ENCODE data around the gene RGS17.
"Not testable (repeated sequence)": the region's sequence is repeated elsewhere in the genome, so short reads cannot be mapped to it uniquely, and the experiment has no call there.

DNA sequence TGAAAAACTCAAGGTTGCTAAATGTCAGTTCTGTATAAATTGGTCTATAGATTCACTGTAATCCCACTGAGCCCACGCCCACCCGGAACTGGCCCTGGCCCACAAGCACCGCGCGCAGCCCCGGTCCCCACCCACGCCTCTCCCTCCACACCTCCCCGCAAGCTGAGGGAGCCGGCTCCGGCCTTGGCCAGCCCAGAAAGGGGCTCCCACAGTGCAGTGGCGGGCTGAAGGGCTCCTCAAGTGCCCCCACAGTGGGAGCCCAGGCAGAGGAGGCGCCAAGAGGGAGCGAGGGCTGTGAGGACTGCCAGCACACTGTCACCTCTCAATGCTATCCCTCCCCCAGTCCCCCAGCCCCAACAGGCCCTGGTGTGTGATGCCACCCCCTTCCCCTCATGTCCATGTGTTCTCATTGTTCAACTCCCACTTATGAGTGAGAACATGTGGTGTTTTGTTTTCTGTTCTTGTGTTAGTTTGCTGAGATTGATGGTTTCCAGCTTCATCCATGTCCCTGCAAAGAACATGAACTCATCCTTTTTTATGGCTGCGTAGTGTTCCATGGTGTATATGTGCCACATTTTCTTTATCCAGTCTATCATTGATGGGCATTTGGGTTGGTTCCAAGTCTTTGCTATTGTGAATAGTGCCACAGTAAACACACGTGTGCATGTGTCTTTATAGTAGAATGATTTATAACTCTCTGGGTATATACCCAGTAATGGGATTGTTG, 164.8 kb downstream of the RGS17 start:
- TF ChIP-seq CTCF (IDR thresholded peaks at IDR 0.05); POLR2A (IDR thresholded peaks at IDR 0.05); POLR2AphosphoS5 (IDR thresholded peaks at IDR 0.05); EP300 (IDR thresholded peaks at IDR 0.05; ENCODE audit: low read depth): not testable (repeated sequence)

Measured in transverse colon (tissue), 4 donors.